Stomach (tissue), 9 donors: Measurements from ENCODE around the gene PUS10. TPM values are rescaled to one million over a fixed set of nuclear protein-coding genes. Genes with fewer than 3 reads are reported as not detected.
"Not testable (repeated sequence)": the region's sequence is repeated elsewhere in the genome, so short reads cannot be mapped to it uniquely, and the experiment has no call there.

Source experiments
- DNase-seq, 2 donors: peaks; one replicate each; pipeline versions ENCODE4 v3.0.0 to v3.0.0-alpha.2; 2013 to 2019
- H3K27ac ChIP-seq, 5 donors: fragments of 200-600 bp in 4 of 5; sonication (generic) in 4 of 5; one replicate each; pipeline ENCODE4 v1.5.1; 2013 to 2019; ENCODE audit warnings: mild to moderate bottlenecking in 1 of 5, moderate library complexity in 1 of 5
- H3K27me3 ChIP-seq, 3 donors: fragments of 200-600 bp; sonication (generic); one replicate each; pipeline ENCODE4 v1.5.1; 2017 to 2019; ENCODE audit warnings: mixed run types in 1 of 3
- H3K36me3 ChIP-seq, 4 donors: fragments of 200-600 bp; sonication (generic); 1 replicate in 3 of 4; 2 replicates in 1 of 4; pipeline ENCODE4 v1.5.1; 2016 to 2019
- H3K4me1 ChIP-seq, 4 donors: fragments of 200-600 bp; sonication (generic); one replicate each; pipeline ENCODE4 v1.5.1; 2016 to 2019
- H3K4me3 ChIP-seq, 4 donors: fragments of 200-600 bp; sonication (generic) in 3 of 4; one replicate each; pipeline ENCODE4 v1.5.1; 2016 to 2019; ENCODE audit warnings: mild to moderate bottlenecking in 1 of 4
- H3K9me3 ChIP-seq, 4 donors: fragments of 200-600 bp; sonication (generic); one replicate each; pipeline ENCODE4 v1.5.1; 2016 to 2019
- CTCF ChIP-seq, 7 experiments: fragments of 450-650 bp in 4 of 7; fragments of 200-600 bp in 3 of 7; sonication (generic) in 3 of 7; IDR thresholded peaks; one replicate each; pipeline ENCODE4 v1.5.1; 2016 to 2019; ENCODE audit warnings: antibody characterized with exemption in 7 of 7, control low read depth in 2 of 7, mild to moderate bottlenecking in 1 of 7
- EP300 ChIP-seq: sonication (generic); formaldehyde crosslinking; IDR thresholded peaks from one replicate; pipeline ENCODE4 v1.6.1; 2017; ENCODE audit warnings: antibody characterized with exemption
- POLR2A ChIP-seq, 4 donors: fragments of 450-650 bp; IDR thresholded peaks; one replicate each; pipeline ENCODE4 v1.6.1; 2016; ENCODE audit warnings: antibody characterized with exemption in 4 of 4, control low read depth in 2 of 4, mild to moderate bottlenecking in 1 of 4, moderate library complexity in 1 of 4
- POLR2AphosphoS5 ChIP-seq, 3 donors: sonication (generic); formaldehyde crosslinking; IDR thresholded peaks; one replicate each; pipeline ENCODE4 v1.6.1; 2016; ENCODE audit warnings: antibody characterized with exemption in 3 of 3
- WGBS, 5 donors: extraction: QIAGEN DNeasy Blood & Tissue Kit in 3 of 5; methylation state at CpG; one replicate each; pipeline versions ENCODE4 v1.1.5 to v1.1.7; 2013 to 2018; 5-methylcytosine and 5-hydroxymethylcytosine counted together
- intact Hi-C: fragments of 100-400 bp; cut with DNase I; formaldehyde crosslinking; loops from one replicate; pipeline ENCODE4 v1.15.1; 2023; ENCODE audit warnings: low total_unique reads
- polyA plus RNA-seq, 3 donors: library from polyadenylated mRNA; stranded (reverse); fragments of 200-250 nt; gene quantifications; one replicate each; pipeline ENCODE4 v1.2.3, GENCODE V29; 2013
- total RNA-seq, 5 donors: library from RNA; depleted of rRNA; stranded (reverse); fragments of >200 nt; gene quantifications; one replicate each; pipeline versions ENCODE4 v1.1.0 to v1.2.3, GENCODE V29; 2014 to 2016
- donor health status: healthy with polysubstance abuse.
- donor health status: Bipolar disorder and iron deficiency.
- donor health status: healthy.

PUS10 gene
- total and polyA plus RNA-seq, 8 donors: 1.8 to 8.0 (median 3.4) TPM

GRCh38 chr2:60994131-60994530 lies 23.9 kb downstream of the PUS10 start:
- intact Hi-C loops: loop anchor here (10.0 kb wide), 1 partner anchor 199 kb away; no protein-coding TSS in a partner anchor

GRCh38 chr2:60992985-60993392 lies 25.1 kb downstream of the PUS10 start:
- Histone ChIP-seq H3K4me3 (no peak overlapping the region), H3K27me3 (no peaks in the 10 kb centered on the region), H3K4me1 (no peaks in the 10 kb centered on the region), H3K36me3 (no peaks in the 10 kb centered on the region), H3K27ac (peak overlapping the region in 2 of 5 donors; percentile 45 to 54), H3K9me3 (peaks cover 0 to 9% (median 5%) of the 10 kb centered on the region in 4 donors)
- TF ChIP-seq CTCF (IDR thresholded peaks at IDR 0.05) (no peak), EP300 (no peak), POLR2A (IDR thresholded peaks at IDR 0.05) (no peak), POLR2AphosphoS5 (IDR thresholded peaks at IDR 0.05) (no peak)
- 73 to 88% (median 83%) methylated on average over 7 of the region's 7 CpGs for WGBS, 5 donors
- intact Hi-C loops: loop anchor here (10.0 kb wide), 1 partner anchor 198 kb away; no protein-coding TSS in a partner anchor
- DNase-seq: peak; percentile 40 to 44

More at GRCh38 chr2:60994131-60994530, 23.9 kb downstream of the PUS10 start:
- Histone ChIP-seq H3K27me3 (no peaks in the 10 kb centered on the region), H3K27ac (no peak overlapping the region), H3K4me1 (no peaks in the 10 kb centered on the region), H3K9me3 (peaks cover 0 to 9% (median 5%) of the 10 kb centered on the region in 4 donors), H3K36me3 (no peaks in the 10 kb centered on the region), H3K4me3 (no peak overlapping the region)
- TF ChIP-seq EP300 (no peak), POLR2AphosphoS5 (IDR thresholded peaks at IDR 0.05) (no peak), CTCF (IDR thresholded peaks at IDR 0.05) (no peak), POLR2A (IDR thresholded peaks at IDR 0.05) (no peak)
- DNase-seq: no peak

GRCh38 chr2:60991644-60992043 lies 26.4 kb downstream of the PUS10 start:
- TF ChIP-seq POLR2A (IDR thresholded peaks at IDR 0.05) (no peak), EP300 (no peak), POLR2AphosphoS5 (IDR thresholded peaks at IDR 0.05) (no peak), CTCF (IDR thresholded peaks at IDR 0.05) (no peak)
- Histone ChIP-seq H3K27ac (no peak overlapping the region), H3K27me3 (no peaks in the 10 kb centered on the region), H3K4me3 (no peak overlapping the region), H3K4me1 (no peaks in the 10 kb centered on the region), H3K36me3 (no peaks in the 10 kb centered on the region), H3K9me3 (peaks cover 0 to 9% (median 5%) of the 10 kb centered on the region in 4 donors)
- intact Hi-C loops: loop anchor here (10.0 kb wide), 1 partner anchor 197 kb away; no protein-coding TSS in a partner anchor
- 93 to 95% (median 94%) methylated on average over 4 of the region's 4 CpGs for WGBS, 5 donors
- DNase-seq: no peak

GRCh38 chr2:60989259-60989658 lies 28.8 kb downstream of the PUS10 start:
- no peaks in the 10 kb centered on the region for H3K4me1 ChIP-seq
- intact Hi-C loops: no loop called here
- peaks cover 0 to 9% (median 5%) of the 10 kb centered on the region in 4 donors for H3K9me3 ChIP-seq
- DNase-seq: no peak
- no peak overlapping the region for H3K4me3 ChIP-seq
- no peaks in the 10 kb centered on the region for H3K27me3 ChIP-seq
- H3K36me3 ChIP-seq: no peaks in the 10 kb centered on the region
- H3K27ac ChIP-seq: no peak overlapping the region
- TF ChIP-seq POLR2A (IDR thresholded peaks at IDR 0.05) (no peak), CTCF (IDR thresholded peaks at IDR 0.05) (no peak), EP300 (no peak), POLR2AphosphoS5 (IDR thresholded peaks at IDR 0.05) (no peak)
- 62 to 73% (median 68%) methylated on average over 2 of the region's 2 CpGs for WGBS, 5 donors

GRCh38 chr2:60987656-60988055 lies 30.4 kb downstream of the PUS10 start:
- H3K27ac ChIP-seq, H3K36me3 ChIP-seq, H3K4me3 ChIP-seq, DNase-seq, H3K9me3 ChIP-seq, H3K27me3 ChIP-seq, intact Hi-C loops, H3K4me1 ChIP-seq: not testable (repeated sequence)
- 82 to 91% (median 90%) methylated on average over 8 of the region's 8 CpGs for WGBS, 5 donors
